DMS 273 treated with DMSO at 0.1 percent for 48 hours (cell line): ENCODE data around the gene C4orf50.

Experiments used
- DNase-seq: peaks from one replicate; lab custom pipeline; 2025; lab: John Stamatoyannopoulos, UW

The C4orf50 gene

GRCh38 chr4:5921101-5921980, 96.9 kb downstream of the C4orf50 start:
- DNase-seq = no peak

GRCh38 chr4:5919571-5919970, 98.7 kb downstream of the C4orf50 start:
- DNase-seq = no peak

- DNase-seq = no peak
Measured at GRCh38 chr4:5919044-5919443, 99.2 kb downstream of the C4orf50 start.

- DNase-seq = no peak
Measured at GRCh38 chr4:5918331-5918985, 99.8 kb downstream of the C4orf50 start.

GRCh38 chr4:5917672-5918071, 100.6 kb downstream of the C4orf50 start:
- no peak for DNase-seq

GRCh38 chr4:5916229-5916628, 102.0 kb downstream of the C4orf50 start:
- no peak for DNase-seq

- no peak for DNase-seq
Measured at GRCh38 chr4:5913454-5913853, 104.8 kb downstream of the C4orf50 start.

GRCh38 chr4:5912614-5913019, 105.6 kb downstream of the C4orf50 start:
- DNase-seq = peak; percentile 59

GRCh38 chr4:5908876-5909427, 109.3 kb downstream of the C4orf50 start:
- no peak for DNase-seq

GRCh38 chr4:5906191-5906590, 112.0 kb downstream of the C4orf50 start:
- DNase-seq = no peak

GRCh38 chr4:5905714-5906113, 112.5 kb downstream of the C4orf50 start:
- DNase-seq = no peak

GRCh38 chr4:5900844-5901243, 117.4 kb downstream of the C4orf50 start:
- no peak for DNase-seq

GRCh38 chr4:5899881-5900280, 118.3 kb downstream of the C4orf50 start:
- no peak for DNase-seq

GRCh38 chr4:5899396-5899795, 118.8 kb downstream of the C4orf50 start:
- DNase-seq = no peak

- no peak for DNase-seq
Measured at GRCh38 chr4:5897674-5898073, 120.6 kb downstream of the C4orf50 start.

GRCh38 chr4:5895287-5895686, 122.9 kb downstream of the C4orf50 start:
- DNase-seq = no peak

- DNase-seq = no peak
Measured at GRCh38 chr4:5894266-5894665, 124.0 kb downstream of the C4orf50 start.

- no peak for DNase-seq
Measured at GRCh38 chr4:5893591-5893990, 124.6 kb downstream of the C4orf50 start.

- DNase-seq = no peak
Measured at GRCh38 chr4:5893004-5893580, 125.1 kb downstream of the C4orf50 start, which contains the start of gene CRMP1. Gene CRMP1, minus strand, starts transcription at chr4:5893086. Its CDS starts 117 bp downstream, at chr4:5892969.

GRCh38 chr4:5892323-5893003, 125.8 kb downstream of the C4orf50 start:
- DNase-seq = no peak

GRCh38 chr4:5891563-5892322, 126.5 kb downstream of the C4orf50 start:
- no peak for DNase-seq
